ENCODE data around the gene GLIS1. TPM values are rescaled to one million over a fixed set of nuclear protein-coding genes. Genes with fewer than 3 reads are reported as not detected.

The GLIS1 gene
- total and polyA plus RNA-seq, 2 of the 8 experiments (the other 6 are each of a cell fraction or from before 2014, with no cell fraction given): 0.15 to 0.22 TPM

DNA sequence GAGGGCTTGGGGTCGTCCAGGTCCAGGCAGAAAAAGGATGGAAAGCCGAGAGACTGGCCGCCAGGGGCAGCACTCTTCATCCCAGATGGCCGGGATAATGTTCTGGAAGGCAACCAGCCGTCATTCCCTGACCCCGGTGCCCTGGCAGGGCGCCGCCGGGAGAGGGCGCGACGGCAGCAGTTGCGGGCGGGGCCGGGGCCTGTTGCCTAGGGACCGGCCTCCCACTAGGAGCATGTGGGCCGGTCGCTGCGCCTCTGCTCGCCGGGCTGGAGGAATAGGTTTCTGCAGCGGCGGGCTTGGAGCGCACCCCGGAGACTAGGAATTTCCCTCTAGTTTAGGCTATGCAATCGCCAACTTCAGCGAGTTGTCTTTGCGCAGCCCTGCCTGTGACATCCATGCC is 268.8 kb downstream of the GLIS1 start (continued):
- no peak; the same call in 1 of the 2 replicates for TF ChIP-seq RFX5 (IDR thresholded peaks at IDR 0.05; ENCODE audit: borderline replicate concordance, low read depth, low read length)
- TF ChIP-seq CBX5 (IDR thresholded peaks at IDR 0.05; ENCODE audit: low read depth, low read length): no peak
- 0 out of 2 replicates have a peak, but pooled peaks have one; percentile 10 for TF ChIP-seq JUN (IDR thresholded peaks at IDR 0.05; ENCODE audit: low read depth, low read length)
- TF ChIP-seq BACH1 (IDR thresholded peaks at IDR 0.05; ENCODE audit: low read length): no peak
- TF ChIP-seq SUZ12 (IDR thresholded peaks at IDR 0.05; ENCODE audit: low read length): no peak
- TF ChIP-seq YY1 (IDR thresholded peaks at IDR 0.05; ENCODE audit: low read depth, low read length): peak; percentile 81; the same call in 1 of the 2 replicates
- no peak for TF ChIP-seq RNF2 (IDR thresholded peaks at IDR 0.05; ENCODE audit: borderline replicate concordance, low read depth, low read length, missing control alignments, poor library complexity, severe bottlenecking)
- TF ChIP-seq BCL11A (IDR thresholded peaks at IDR 0.05; ENCODE audit: low read depth in 2 of 2, low read length in 2 of 2): no peak
- peak; percentile 85; the same call in 1 of the 2 replicates for TF ChIP-seq TCF12 (IDR thresholded peaks at IDR 0.05; ENCODE audit: low read depth, low read length)
- no peak for TF ChIP-seq SP2 (IDR thresholded peaks at IDR 0.05; ENCODE audit: low read length)
- TF ChIP-seq, protein P1, sequence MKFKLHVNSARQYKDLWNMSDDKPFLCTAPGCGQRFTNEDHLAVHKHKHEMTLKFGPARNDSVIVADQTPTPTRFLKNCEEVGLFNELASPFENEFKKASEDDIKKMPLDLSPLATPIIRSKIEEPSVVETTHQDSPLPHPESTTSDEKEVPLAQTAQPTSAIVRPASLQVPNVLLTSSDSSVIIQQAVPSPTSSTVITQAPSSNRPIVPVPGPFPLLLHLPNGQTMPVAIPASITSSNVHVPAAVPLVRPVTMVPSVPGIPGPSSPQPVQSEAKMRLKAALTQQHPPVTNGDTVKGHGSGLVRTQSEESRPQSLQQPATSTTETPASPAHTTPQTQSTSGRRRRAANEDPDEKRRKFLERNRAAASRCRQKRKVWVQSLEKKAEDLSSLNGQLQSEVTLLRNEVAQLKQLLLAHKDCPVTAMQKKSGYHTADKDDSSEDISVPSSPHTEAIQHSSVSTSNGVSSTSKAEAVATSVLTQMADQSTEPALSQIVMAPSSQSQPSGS (IDR thresholded peaks at IDR 0.05; ENCODE audit: low read length): no peak
- peak; percentile 39 for TF ChIP-seq EGR1 (IDR thresholded peaks at IDR 0.05; ENCODE audit: borderline replicate concordance, low read depth, low read length)
- TF ChIP-seq TAF1 (IDR thresholded peaks at IDR 0.05; ENCODE audit: low read depth, low read length): no peak
- TF ChIP-seq, protein P2, sequence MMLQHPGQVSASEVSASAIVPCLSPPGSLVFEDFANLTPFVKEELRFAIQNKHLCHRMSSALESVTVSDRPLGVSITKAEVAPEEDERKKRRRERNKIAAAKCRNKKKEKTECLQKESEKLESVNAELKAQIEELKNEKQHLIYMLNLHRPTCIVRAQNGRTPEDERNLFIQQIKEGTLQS (IDR thresholded peaks at IDR 0.05; ENCODE audit: insufficient read depth, low read depth, low read length): peak; percentile 68
- TF ChIP-seq TAF7 (optimal IDR thresholded peaks at IDR 0.05; ENCODE audit: borderline replicate concordance, low read depth, low read length): peak; percentile 93
- TF ChIP-seq, protein P3, sequence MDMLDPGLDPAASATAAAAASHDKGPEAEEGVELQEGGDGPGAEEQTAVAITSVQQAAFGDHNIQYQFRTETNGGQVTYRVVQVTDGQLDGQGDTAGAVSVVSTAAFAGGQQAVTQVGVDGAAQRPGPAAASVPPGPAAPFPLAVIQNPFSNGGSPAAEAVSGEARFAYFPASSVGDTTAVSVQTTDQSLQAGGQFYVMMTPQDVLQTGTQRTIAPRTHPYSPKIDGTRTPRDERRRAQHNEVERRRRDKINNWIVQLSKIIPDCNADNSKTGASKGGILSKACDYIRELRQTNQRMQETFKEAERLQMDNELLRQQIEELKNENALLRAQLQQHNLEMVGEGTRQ (IDR thresholded peaks at IDR 0.05; ENCODE audit: low read length): no peak
- peak; percentile 51; the same call in 1 of the 2 replicates for TF ChIP-seq SP1 (IDR thresholded peaks at IDR 0.05; ENCODE audit: low read depth, low read length)
- peak; percentile 56 for TF ChIP-seq NANOG (IDR thresholded peaks at IDR 0.05; ENCODE audit: insufficient read depth, low read depth, low read length, poor library complexity, severe bottlenecking)
- no peak for TF ChIP-seq HDAC2 (IDR thresholded peaks at IDR 0.05; ENCODE audit: borderline replicate concordance in 1 of 2, low read depth in 2 of 2, low read length in 2 of 2)
- TF ChIP-seq SIRT6 (IDR thresholded peaks at IDR 0.05; ENCODE audit: low read length): no peak
- TF ChIP-seq CREB1 (IDR thresholded peaks at IDR 0.05): peak; percentile 66; the same call in 1 of the 2 replicates
- TF ChIP-seq SP4 (IDR thresholded peaks at IDR 0.05; ENCODE audit: low read length): no peak
- TF ChIP-seq RBBP5 (IDR thresholded peaks at IDR 0.05; ENCODE audit: borderline replicate concordance, low read depth, low read length): 0 out of 2 replicates have a peak, but pooled peaks have one; percentile 67

All from H1 (cell line).